ENCODE results near the gene TSPAN5. TPM values are rescaled to one million over a fixed set of nuclear protein-coding genes. Genes with fewer than 3 reads are reported as not detected.

TSPAN5 gene
- total RNA-seq, 1 experiment from 2014 or later: 12.4 TPM

DNA sequence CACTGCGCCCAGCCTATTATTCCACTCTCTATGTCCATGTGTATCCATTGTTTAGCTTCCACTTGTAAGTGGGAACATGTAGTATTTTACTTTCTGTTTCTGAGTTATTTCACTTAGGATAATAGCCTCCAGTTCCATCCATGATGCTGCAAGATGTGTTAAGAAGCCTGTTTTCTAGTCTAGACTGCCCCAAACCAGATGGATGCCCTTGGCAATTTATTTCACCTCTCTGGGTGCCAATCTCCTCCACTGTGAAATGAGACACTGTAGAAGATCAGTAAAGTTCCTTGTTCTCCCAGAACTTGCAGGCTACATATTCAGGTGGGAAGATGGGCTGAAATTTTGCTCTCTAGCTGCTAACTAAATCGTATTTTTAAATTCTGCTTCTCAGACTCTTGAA lies 72.8 kb downstream of the TSPAN5 start:
- Histone ChIP-seq H3K79me2 (ENCODE audit: low read depth) (peaks cover 29% of the 10 kb centered on the region; the same call in 1 of the 2 replicates), H3K4me2 (peak overlapping the region; percentile 37), H3F3A (ENCODE audit: insufficient read depth, low read depth) (peaks cover 6% of the 10 kb centered on the region), H3K27ac (peak overlapping the region; percentile 28; the same call in 1 of the 2 replicates), H2AFZ (no peak overlapping the region), H4K20me1 (ENCODE audit: insufficient read depth) (no peaks in the 10 kb centered on the region), H3K36me3 (ENCODE audit: low read depth) (no peaks in the 10 kb centered on the region), H3K27me3 (ENCODE audit: insufficient read depth, low read depth) (no peaks in the 10 kb centered on the region), H3K9me2 (ENCODE audit: insufficient read depth) (no peaks in the 10 kb centered on the region), H3K4me3 (no peak overlapping the region), H3K4me1 (replicated peaks; ENCODE audit: insufficient read depth) (peaks cover 39% of the 10 kb centered on the region), H3K9me3 (ENCODE audit: insufficient read depth, low read depth) (no peaks in the 10 kb centered on the region)
- no peak for DNase-seq
- POLR2A ChIA-PET (ENCODE audit: unreplicated experiment): no interaction called here
- TF ChIP-seq EZH2 (IDR thresholded peaks at IDR 0.05; ENCODE audit: low read depth) (no peak), CTCF (conservative IDR thresholded peaks at IDR 0.05) (no peak)
- CTCF ChIA-PET: interaction anchor here (0.7 kb wide), 1 partner anchor 9 kb away, joined by 3 read pairs; no protein-coding TSS in a partner anchor
- BruUV-seq (replicated peaks): no TSS peak
- intact Hi-C loops (cut with micrococcal nuclease; ENCODE audit: unreplicated experiment): no loop called here

DNA sequence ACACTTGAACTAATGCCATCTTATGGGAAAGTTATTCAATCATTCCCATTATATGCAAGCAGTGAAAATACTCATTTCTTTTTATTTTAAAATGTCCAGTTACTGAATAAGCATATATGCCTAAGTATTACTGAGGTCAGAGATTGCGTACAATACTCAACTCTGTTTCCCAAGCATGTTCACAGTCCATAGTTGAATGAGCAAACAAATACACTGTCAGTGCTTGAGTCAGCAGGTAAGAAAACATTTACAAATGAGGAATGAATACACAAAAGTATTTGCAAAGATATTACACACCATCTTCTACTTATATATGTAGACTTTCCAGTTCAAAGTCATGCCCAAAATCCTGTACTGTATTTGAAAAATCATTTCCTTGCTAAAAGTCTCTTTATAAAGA lies 74.1 kb downstream of the TSPAN5 start:
- POLR2A ChIA-PET (ENCODE audit: unreplicated experiment): interaction anchor here (0.6 kb wide), 1 partner anchor 875 kb away, joined by 4 read pairs; no protein-coding TSS in a partner anchor
- CTCF ChIA-PET: no interaction called here

GRCh38 chr4:98583265-98583664 lies 75.1 kb downstream of the TSPAN5 start:
- Histone ChIP-seq H3K9me3 (ENCODE audit: insufficient read depth, low read depth) (no peaks in the 10 kb centered on the region), H3K9me2 (ENCODE audit: insufficient read depth) (no peaks in the 10 kb centered on the region), H3F3A (ENCODE audit: insufficient read depth, low read depth) (peaks cover 6% of the 10 kb centered on the region), H3K27me3 (ENCODE audit: insufficient read depth, low read depth) (no peaks in the 10 kb centered on the region), H3K36me3 (ENCODE audit: low read depth) (no peaks in the 10 kb centered on the region), H3K4me3 (no peak overlapping the region), H3K27ac (peak overlapping the region; percentile 52; the same call in 1 of the 2 replicates), H2AFZ (no peak overlapping the region), H4K20me1 (ENCODE audit: insufficient read depth) (no peaks in the 10 kb centered on the region), H3K4me1 (replicated peaks; ENCODE audit: insufficient read depth) (peaks cover 39% of the 10 kb centered on the region), H3K79me2 (ENCODE audit: low read depth) (peaks cover 27% of the 10 kb centered on the region), H3K4me2 (no peak overlapping the region)
- no TSS peak for BruUV-seq (replicated peaks)
- peak in 1 of 2 experiments; percentile 65 for DNase-seq
- TF ChIP-seq EZH2 (IDR thresholded peaks at IDR 0.05; ENCODE audit: low read depth) (no peak), CTCF (conservative IDR thresholded peaks at IDR 0.05) (no peak)
- CTCF ChIA-PET: no interaction called here
- intact Hi-C loops (cut with micrococcal nuclease; ENCODE audit: unreplicated experiment): no loop called here
- POLR2A ChIA-PET (ENCODE audit: unreplicated experiment): interaction anchor here (0.5 kb wide), 1 partner anchor 473 kb away, joined by 4 read pairs; no protein-coding TSS in a partner anchor

More for the DNA sequence above, 74.1 kb downstream of the TSPAN5 start:
- H3K4me3 ChIP-seq: no peak overlapping the region
- peaks cover 27% of the 10 kb centered on the region for H3K79me2 ChIP-seq (ENCODE audit: low read depth)
- no peaks in the 10 kb centered on the region for H3K9me2 ChIP-seq (ENCODE audit: insufficient read depth)
- peak overlapping the region; percentile 52 for H3K27ac ChIP-seq
- intact Hi-C loops (cut with micrococcal nuclease; ENCODE audit: unreplicated experiment): no loop called here
- DNase-seq: peak in 1 of 2 experiments; percentile 84
- no peaks in the 10 kb centered on the region for H3K27me3 ChIP-seq (ENCODE audit: insufficient read depth, low read depth)
- no TSS peak for BruUV-seq (replicated peaks)
- H2AFZ ChIP-seq: no peak overlapping the region
- H3K9me3 ChIP-seq (ENCODE audit: insufficient read depth, low read depth): no peaks in the 10 kb centered on the region
- peaks cover 39% of the 10 kb centered on the region for H3K4me1 ChIP-seq (replicated peaks; ENCODE audit: insufficient read depth)
- H3F3A ChIP-seq (ENCODE audit: insufficient read depth, low read depth): peaks cover 6% of the 10 kb centered on the region
- H3K4me2 ChIP-seq: peak overlapping the region; percentile 10; the same call in 1 of the 2 replicates
- H3K36me3 ChIP-seq (ENCODE audit: low read depth): no peaks in the 10 kb centered on the region
- TF ChIP-seq EZH2 (IDR thresholded peaks at IDR 0.05; ENCODE audit: low read depth) (no peak), CTCF (conservative IDR thresholded peaks at IDR 0.05) (no peak)
- no peaks in the 10 kb centered on the region for H4K20me1 ChIP-seq (ENCODE audit: insufficient read depth)
